Retinal pigment epithelial cell (primary cell): ENCODE results near the gene CIAO3.
A peak's percentile ranks its signal among the peaks of the same experiment; 100 is the strongest.

ENCODE experiments used
- DNase-seq: peaks from one replicate; pipeline ENCODE4 v3.0.0-alpha.2; 2010; ENCODE audit warnings: low read depth
- H3K4me3 ChIP-seq: 2 replicates; pipeline ENCODE4 v1.5.1; 2011; ENCODE audit warnings: mild to moderate bottlenecking, low read length, control low read depth, moderate library complexity
- TF ChIP-seq, protein P1 (sequence below): conservative IDR thresholded peaks from 2 replicates; pipeline ENCODE4 v1.5.1; 2011; ENCODE audit warnings: low read depth, low read length, control low read depth, inconsistent platforms

The CIAO3 gene

GRCh38 chr16:740459-740763 lies 386 bp downstream of the CIAO3 start:
- DNase-seq = no peak
- peak overlapping the region; percentile 80 for H3K4me3 ChIP-seq
- TF ChIP-seq, protein P1, sequence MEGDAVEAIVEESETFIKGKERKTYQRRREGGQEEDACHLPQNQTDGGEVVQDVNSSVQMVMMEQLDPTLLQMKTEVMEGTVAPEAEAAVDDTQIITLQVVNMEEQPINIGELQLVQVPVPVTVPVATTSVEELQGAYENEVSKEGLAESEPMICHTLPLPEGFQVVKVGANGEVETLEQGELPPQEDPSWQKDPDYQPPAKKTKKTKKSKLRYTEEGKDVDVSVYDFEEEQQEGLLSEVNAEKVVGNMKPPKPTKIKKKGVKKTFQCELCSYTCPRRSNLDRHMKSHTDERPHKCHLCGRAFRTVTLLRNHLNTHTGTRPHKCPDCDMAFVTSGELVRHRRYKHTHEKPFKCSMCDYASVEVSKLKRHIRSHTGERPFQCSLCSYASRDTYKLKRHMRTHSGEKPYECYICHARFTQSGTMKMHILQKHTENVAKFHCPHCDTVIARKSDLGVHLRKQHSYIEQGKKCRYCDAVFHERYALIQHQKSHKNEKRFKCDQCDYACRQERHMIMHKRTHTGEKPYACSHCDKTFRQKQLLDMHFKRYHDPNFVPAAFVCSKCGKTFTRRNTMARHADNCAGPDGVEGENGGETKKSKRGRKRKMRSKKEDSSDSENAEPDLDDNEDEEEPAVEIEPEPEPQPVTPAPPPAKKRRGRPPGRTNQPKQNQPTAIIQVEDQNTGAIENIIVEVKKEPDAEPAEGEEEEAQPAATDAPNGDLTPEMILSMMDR = no peak

GRCh38 chr16:739560-740458 lies 988 bp downstream of the CIAO3 start:
- TF ChIP-seq, protein P1 = no peak
- H3K4me3 ChIP-seq = peak overlapping the region; percentile 80
- no peak for DNase-seq

DNA sequence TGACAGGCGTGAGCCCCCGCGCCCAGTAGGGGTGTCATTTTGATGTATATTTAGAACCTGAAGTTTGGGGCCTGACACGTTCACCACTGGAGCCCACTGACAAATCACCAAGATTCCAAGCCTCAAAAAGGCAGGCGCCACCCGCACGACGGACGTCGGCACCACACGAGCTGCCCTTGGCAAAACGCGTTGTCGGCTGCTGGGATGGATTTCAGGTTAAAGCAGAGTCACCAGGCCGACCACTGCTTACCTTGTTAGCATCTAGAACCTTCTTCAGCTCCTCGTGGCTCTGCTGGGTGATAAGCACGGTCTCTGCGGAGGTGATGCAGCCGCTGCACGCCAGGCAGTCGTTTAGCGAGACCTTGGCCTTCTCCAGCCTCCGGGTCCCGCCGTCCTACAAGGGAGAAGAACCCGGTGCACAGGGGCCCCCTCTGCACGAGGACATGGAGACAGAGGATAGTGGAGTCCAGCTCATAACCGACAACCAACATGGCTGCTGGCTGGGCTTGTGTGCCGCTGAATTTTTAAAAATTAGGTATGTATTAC lies 3.8 kb downstream of the CIAO3 start:
- no peak overlapping the region for H3K4me3 ChIP-seq
- DNase-seq = no peak
- TF ChIP-seq, protein P1 = no peak

- DNase-seq = no peak
- no peak overlapping the region for H3K4me3 ChIP-seq
- TF ChIP-seq, protein P1 = no peak
These were observed 4.8 kb downstream of the CIAO3 start for GRCh38 chr16:735982-736453.

DNA sequence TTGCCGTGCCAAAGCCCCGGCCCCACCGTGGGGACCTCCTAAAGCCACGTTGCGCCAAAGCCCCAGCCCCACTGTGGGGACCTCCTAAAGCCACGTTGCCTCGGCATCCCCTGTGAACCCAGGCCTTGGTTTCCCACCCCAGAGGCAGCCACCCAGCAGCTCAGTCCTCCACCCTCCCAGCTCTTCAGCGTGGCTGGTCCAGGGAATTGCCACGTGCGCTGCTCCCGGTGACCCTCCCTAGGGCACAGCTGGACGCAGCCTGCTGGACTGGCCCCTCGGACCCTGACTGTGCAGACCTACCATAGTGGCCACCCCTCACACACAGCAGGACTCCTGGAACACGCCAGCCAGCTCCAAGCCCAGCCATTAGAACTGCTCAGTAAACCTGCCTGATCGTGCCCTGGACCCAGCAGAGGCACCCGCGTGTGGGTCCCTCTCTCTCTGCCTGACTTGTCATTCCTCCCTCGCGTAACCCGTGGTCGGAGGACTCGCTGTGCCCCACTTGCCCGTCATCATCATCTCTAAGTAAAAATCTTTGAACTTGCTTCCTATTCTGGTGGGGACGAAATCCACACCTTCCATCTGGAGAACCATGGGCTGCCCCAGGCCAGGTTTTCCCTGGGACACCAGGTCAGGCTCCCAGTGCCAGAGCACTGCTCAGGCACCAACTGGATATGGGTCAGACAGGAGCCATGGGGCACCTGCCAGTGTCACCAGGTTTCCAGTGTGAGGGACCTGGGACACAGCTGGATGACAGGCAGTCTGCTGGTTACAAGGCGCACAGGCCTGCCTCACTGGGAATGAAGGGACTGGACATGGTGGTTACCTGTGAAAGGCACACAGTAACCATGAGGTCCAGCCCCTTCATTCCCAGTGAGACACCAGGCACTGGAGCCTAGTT lies 5.6 kb downstream of the CIAO3 start:
- no peak overlapping the region for H3K4me3 ChIP-seq
- TF ChIP-seq, protein P1 = no peak

GRCh38 chr16:734208-734980 lies 6.4 kb downstream of the CIAO3 start:
- TF ChIP-seq, protein P1 = no peak
- no peak overlapping the region for H3K4me3 ChIP-seq
- no peak for DNase-seq

More for the DNA sequence above, 5.6 kb downstream of the CIAO3 start:
- no peak for DNase-seq
